GM12878 (cell line): Measurements from ENCODE around the gene ZKSCAN5. TPM values are rescaled to one million over a fixed set of nuclear protein-coding genes. Genes with fewer than 3 reads are reported as not detected.
A peak's percentile ranks its signal among the peaks of the same experiment; 100 is the strongest.

ENCODE experiments used
- ASH2L ChIP-seq: fragments of 300-600, 200-600 bp; sonication (generic); IDR thresholded peaks from 2 replicates; pipeline ENCODE4 v1.6.1; 2017; ENCODE audit warnings: low read depth, mild to moderate bottlenecking, borderline replicate concordance
- BACH1 ChIP-seq: fragments of 450-650 bp; IDR thresholded peaks from 2 replicates; pipeline ENCODE4 v1.6.1; 2017; ENCODE audit warnings: mild to moderate bottlenecking, borderline replicate concordance
- CBX3 ChIP-seq: fragments of 200-600 bp; sonication (generic); IDR thresholded peaks from 2 replicates; pipeline ENCODE4 v1.6.1; 2016; ENCODE audit warnings: low read depth, borderline replicate concordance
- CHD1 ChIP-seq: IDR thresholded peaks from 2 replicates; pipeline ENCODE4 v1.6.1; 2012; ENCODE audit warnings: low read depth, low read length, improper control_type of control experiment
- IKZF1 ChIP-seq: fragments of 450-650 bp; conservative IDR thresholded peaks from 2 replicates; pipeline ENCODE4 v1.6.1; 2017; ENCODE audit warnings: antibody characterized with exemption, mild to moderate bottlenecking
- MLLT1 ChIP-seq: fragments of 450-650 bp; IDR thresholded peaks from 2 replicates; pipeline ENCODE4 v1.6.1; 2016; ENCODE audit warnings: mild to moderate bottlenecking
- NKRF ChIP-seq: fragments of 450-650 bp; conservative IDR thresholded peaks from 2 replicates; pipeline ENCODE4 v1.6.1; 2017; ENCODE audit warnings: mild to moderate bottlenecking, moderate library complexity
- RFX5 ChIP-seq: IDR thresholded peaks from 2 replicates; pipeline ENCODE4 v1.6.1; 2011; ENCODE audit warnings: low read depth, low read length, improper control_type of control experiment
- STAT3 ChIP-seq: IDR thresholded peaks from 2 replicates; pipeline ENCODE4 v1.6.1; 2011; ENCODE audit warnings: low read depth, low read length, improper control_type of control experiment
- ZNF274 ChIP-seq: IDR thresholded peaks from one replicate; pipeline ENCODE4 v1.8.0; 2011; ENCODE audit not compliant: insufficient read length, insufficient read depth
- polyA plus RNA-seq, 11 experiments: library from polyadenylated mRNA; depleted of rRNA in 4 of 11; unstranded in 6 of 11; stranded (reverse) in 5 of 11; fragments of >200 nt; fragmentation: Nextera tagmentation in 4 of 11; fragmentation: Illumina TruSeq in 1 of 11; extraction: Ambion mirVana in 4 of 11; extraction: Trizol in 1 of 11; gene quantifications; 1 replicate in 1 of 11; 2 replicates in 10 of 11; pipeline versions ENCODE4 v1.2.1 to v1.2.3, GENCODE V29; 2011 to 2016; ENCODE audit warnings: inconsistent platforms in 2 of 11, missing spikeins in 2 of 11, low read depth in 1 of 11
- total RNA-seq, 4 experiments: library from RNA; depleted of rRNA in 3 of 4; stranded (reverse); fragments of >200 nt in 3 of 4; fragmentation: Illumina TruSeq in 1 of 4; extraction: Trizol in 1 of 4; gene quantifications; 2 replicates each; pipeline versions ENCODE4 v1.2.1 to v1.2.3, GENCODE V29; 2013 to 2021
- TF ChIP-seq, protein P1 (sequence below): fragments of 450-650 bp; IDR thresholded peaks from 2 replicates; pipeline ENCODE4 v1.6.1; 2016; ENCODE audit warnings: mild to moderate bottlenecking, moderate library complexity, borderline replicate concordance
- TF ChIP-seq, protein P2 (sequence below), 3 experiments: IDR thresholded peaks in 2 of 3; conservative IDR thresholded peaks in 1 of 3; 2 replicates each; pipeline ENCODE4 v1.5.1; 2011; ENCODE audit warnings: low read depth in 3 of 3, low read length in 3 of 3, mild to moderate bottlenecking in 3 of 3, control low read depth in 2 of 3, moderate library complexity in 2 of 3, inconsistent platforms in 1 of 3, mixed read lengths in 1 of 3; ENCODE audit not compliant: control insufficient read depth in 2 of 3, insufficient read depth in 1 of 3; ENCODE audit errors: extremely low read depth in 1 of 3

ZKSCAN5 gene
- total and polyA plus RNA-seq, 10 of the 15 experiments (the other 5 are each of a cell fraction or from before 2014, with no cell fraction given): 2.5 to 10.1 (median 7.7) TPM

- 0 out of 2 replicates have a peak, but pooled peaks have one; percentile 52 for TF ChIP-seq CHD1
- peak; percentile 80; the same call in 1 of the 2 replicates for TF ChIP-seq IKZF1
- peak; percentile 30; the same call in 1 of the 2 replicates for TF ChIP-seq RFX5
- peak; percentile 37; the same call in 1 of the 2 replicates for TF ChIP-seq ASH2L
- no peak for TF ChIP-seq STAT3
- TF ChIP-seq, protein P1, sequence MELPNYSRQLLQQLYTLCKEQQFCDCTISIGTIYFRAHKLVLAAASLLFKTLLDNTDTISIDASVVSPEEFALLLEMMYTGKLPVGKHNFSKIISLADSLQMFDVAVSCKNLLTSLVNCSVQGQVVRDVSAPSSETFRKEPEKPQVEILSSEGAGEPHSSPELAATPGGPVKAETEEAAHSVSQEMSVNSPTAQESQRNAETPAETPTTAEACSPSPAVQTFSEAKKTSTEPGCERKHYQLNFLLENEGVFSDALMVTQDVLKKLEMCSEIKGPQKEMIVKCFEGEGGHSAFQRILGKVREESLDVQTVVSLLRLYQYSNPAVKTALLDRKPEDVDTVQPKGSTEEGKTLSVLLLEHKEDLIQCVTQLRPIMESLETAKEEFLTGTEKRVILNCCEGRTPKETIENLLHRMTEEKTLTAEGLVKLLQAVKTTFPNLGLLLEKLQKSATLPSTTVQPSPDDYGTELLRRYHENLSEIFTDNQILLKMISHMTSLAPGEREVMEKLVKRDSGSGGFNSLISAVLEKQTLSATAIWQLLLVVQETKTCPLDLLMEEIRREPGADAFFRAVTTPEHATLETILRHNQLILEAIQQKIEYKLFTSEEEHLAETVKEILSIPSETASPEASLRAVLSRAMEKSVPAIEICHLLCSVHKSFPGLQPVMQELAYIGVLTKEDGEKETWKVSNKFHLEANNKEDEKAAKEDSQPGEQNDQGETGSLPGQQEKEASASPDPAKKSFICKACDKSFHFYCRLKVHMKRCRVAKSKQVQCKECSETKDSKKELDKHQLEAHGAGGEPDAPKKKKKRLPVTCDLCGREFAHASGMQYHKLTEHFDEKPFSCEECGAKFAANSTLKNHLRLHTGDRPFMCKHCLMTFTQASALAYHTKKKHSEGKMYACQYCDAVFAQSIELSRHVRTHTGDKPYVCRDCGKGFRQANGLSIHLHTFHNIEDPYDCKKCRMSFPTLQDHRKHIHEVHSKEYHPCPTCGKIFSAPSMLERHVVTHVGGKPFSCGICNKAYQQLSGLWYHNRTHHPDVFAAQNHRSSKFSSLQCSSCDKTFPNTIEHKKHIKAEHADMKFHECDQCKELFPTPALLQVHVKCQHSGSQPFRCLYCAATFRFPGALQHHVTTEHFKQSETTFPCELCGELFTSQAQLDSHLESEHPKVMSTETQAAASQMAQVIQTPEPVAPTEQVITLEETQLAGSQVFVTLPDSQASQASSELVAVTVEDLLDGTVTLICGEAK: peak; percentile 96
- TF ChIP-seq, protein P2, sequence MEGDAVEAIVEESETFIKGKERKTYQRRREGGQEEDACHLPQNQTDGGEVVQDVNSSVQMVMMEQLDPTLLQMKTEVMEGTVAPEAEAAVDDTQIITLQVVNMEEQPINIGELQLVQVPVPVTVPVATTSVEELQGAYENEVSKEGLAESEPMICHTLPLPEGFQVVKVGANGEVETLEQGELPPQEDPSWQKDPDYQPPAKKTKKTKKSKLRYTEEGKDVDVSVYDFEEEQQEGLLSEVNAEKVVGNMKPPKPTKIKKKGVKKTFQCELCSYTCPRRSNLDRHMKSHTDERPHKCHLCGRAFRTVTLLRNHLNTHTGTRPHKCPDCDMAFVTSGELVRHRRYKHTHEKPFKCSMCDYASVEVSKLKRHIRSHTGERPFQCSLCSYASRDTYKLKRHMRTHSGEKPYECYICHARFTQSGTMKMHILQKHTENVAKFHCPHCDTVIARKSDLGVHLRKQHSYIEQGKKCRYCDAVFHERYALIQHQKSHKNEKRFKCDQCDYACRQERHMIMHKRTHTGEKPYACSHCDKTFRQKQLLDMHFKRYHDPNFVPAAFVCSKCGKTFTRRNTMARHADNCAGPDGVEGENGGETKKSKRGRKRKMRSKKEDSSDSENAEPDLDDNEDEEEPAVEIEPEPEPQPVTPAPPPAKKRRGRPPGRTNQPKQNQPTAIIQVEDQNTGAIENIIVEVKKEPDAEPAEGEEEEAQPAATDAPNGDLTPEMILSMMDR (IDR thresholded peaks at IDR 0.05 in 2 of 3, conservative IDR thresholded peaks at IDR 0.05 in 1 of 3; ENCODE audit: control insufficient read depth in 2 of 3, extremely low read depth in 1 of 3, insufficient read depth in 1 of 3, low read depth in 3 of 3, low read length in 3 of 3): no peak
- TF ChIP-seq NKRF: peak; percentile 63
- TF ChIP-seq CBX3: no peak
- peak; percentile 13; the same call in 1 of the 2 replicates for TF ChIP-seq BACH1
- TF ChIP-seq ZNF274: no peak
- no peak; the same call in 1 of the 2 replicates for TF ChIP-seq MLLT1
These were observed 4.5 kb upstream of the ZKSCAN5 start, which contains the start of gene ZNF394 (continued) for GRCh38 chr7:99499721-99500636.
